ENCODE results near the gene NOPCHAP1.

DNA sequence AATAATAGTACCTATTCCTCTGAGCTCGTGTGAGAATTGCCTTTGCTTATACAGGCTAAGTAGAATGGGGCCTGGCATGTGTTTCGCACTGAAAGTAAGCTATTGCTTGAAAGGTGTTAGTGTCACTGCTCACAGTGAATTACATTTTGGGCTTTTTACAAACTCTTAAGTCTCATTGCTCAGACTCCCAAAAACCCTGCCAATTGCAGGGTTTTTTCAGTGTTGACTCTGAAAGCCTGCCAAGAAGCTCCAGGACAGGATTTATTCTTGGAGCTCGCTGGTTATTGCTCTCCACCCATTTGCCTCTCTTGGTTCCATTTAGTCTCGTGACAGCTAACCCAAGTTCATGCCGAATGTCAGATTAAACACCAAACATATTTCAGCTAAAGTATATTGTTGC, 39.8 kb downstream of the NOPCHAP1 start:
- TF ChIP-seq POLR2AphosphoS5 (IDR thresholded peaks at IDR 0.05; ENCODE audit: low read depth, low read length) (no peak), ZNF274 (IDR thresholded peaks at IDR 0.05; ENCODE audit: borderline replicate concordance, extremely low read depth, low read length) (no peak), CBX5 (IDR thresholded peaks at IDR 0.05; ENCODE audit: low read depth, low read length) (no peak), ATF3 (IDR thresholded peaks at IDR 0.05; ENCODE audit: insufficient read depth, low read depth, low read length) (no peak), EP300 (IDR thresholded peaks at IDR 0.05; ENCODE audit: borderline replicate concordance in 1 of 2, low read depth in 2 of 2, low read length in 2 of 2) (no peak), YY1 (IDR thresholded peaks at IDR 0.05; ENCODE audit: low read depth, low read length) (no peak)
- TF ChIP-seq, protein P1, sequence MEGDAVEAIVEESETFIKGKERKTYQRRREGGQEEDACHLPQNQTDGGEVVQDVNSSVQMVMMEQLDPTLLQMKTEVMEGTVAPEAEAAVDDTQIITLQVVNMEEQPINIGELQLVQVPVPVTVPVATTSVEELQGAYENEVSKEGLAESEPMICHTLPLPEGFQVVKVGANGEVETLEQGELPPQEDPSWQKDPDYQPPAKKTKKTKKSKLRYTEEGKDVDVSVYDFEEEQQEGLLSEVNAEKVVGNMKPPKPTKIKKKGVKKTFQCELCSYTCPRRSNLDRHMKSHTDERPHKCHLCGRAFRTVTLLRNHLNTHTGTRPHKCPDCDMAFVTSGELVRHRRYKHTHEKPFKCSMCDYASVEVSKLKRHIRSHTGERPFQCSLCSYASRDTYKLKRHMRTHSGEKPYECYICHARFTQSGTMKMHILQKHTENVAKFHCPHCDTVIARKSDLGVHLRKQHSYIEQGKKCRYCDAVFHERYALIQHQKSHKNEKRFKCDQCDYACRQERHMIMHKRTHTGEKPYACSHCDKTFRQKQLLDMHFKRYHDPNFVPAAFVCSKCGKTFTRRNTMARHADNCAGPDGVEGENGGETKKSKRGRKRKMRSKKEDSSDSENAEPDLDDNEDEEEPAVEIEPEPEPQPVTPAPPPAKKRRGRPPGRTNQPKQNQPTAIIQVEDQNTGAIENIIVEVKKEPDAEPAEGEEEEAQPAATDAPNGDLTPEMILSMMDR (IDR thresholded peaks at IDR 0.05; ENCODE audit: control extremely low read depth in 1 of 3, insufficient read depth in 1 of 3, low read depth in 1 of 3, low read length in 3 of 3) = no peak
